Activated T-cell treated with anti-CD3 and anti-CD28 coated beads for 48 hours (primary cell): ENCODE data around the gene NOTCH3.

Experiments
- DNase-seq: peaks from one replicate; pipeline ENCODE4 v3.0.0-alpha.2; 2020; ENCODE audit warnings: low read depth

The NOTCH3 gene

DNA sequence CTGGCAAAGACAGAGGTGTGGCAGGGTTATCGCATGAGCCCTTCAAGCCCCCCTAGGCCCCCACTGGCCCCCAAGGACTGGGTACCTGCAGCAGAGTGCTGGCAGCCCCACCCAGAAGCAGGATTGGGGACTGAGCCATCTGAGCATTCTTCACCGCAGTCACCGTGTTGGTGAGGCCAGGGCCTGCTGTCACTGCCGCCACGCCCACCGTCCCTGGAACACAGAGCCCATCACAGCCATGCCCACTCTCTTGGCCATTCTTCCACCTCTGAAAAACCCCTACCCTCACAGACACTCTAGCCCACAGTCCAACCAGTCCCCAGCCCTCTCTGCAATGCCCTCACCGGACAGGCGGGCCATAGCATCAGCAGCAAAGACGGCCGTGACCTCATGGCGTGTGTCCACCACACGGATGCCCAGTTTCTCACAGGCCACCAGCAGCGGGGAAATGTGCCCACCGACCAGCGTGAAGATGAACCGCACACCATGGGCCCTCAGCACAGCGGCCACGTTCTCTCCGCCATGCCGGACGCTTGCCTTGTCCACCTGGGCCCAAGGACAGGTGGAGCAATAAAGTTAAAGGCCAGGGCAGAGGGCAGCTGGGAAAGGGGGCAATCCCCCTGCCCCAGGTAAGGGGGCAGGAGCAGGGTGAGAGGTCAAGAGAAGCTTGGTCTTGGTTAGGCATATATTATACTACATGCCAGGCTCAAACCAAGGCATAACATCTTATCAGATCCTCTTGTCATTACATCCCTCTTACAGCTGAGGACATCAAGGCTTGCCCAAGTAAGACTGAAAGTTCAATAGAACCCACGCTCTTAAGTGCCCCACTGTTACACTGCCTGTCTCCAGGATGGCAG is 77.5 kb downstream of the NOTCH3 start:
- DNase-seq: no peak

DNA sequence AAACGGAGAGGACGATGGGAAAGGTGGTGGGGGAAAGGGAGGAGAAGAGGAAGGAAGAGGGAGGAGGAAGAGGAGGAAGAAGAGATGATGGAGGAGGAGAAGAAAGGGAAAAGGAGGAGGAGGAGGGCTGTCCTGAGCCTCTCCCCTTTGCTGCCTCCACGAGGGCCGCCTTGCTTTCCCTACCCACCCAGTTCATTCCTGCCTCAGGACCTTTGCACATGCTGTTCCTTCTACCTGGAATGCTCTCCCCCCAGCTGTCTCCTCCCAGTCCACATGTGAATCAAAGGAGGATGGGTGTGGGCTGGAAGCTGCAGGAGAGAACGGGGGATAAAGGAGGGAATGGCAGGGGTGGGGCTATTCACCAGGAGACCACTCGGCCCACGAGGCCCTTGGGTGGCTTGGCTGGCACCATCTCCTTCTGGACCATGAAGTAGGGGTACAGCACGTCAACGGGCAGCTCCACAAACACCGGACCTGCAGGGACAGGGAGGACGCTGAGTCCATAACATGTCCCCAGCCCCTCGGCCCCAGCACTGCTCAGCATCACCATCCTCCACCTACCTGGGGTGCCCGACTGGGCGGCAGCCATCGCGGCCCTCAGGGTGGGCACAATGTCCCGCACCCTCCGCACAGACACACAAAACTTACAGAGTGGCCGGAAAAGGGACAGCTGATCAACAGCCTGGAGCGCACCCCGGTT is 78.3 kb downstream of the NOTCH3 start:
- no peak for DNase-seq

DNA sequence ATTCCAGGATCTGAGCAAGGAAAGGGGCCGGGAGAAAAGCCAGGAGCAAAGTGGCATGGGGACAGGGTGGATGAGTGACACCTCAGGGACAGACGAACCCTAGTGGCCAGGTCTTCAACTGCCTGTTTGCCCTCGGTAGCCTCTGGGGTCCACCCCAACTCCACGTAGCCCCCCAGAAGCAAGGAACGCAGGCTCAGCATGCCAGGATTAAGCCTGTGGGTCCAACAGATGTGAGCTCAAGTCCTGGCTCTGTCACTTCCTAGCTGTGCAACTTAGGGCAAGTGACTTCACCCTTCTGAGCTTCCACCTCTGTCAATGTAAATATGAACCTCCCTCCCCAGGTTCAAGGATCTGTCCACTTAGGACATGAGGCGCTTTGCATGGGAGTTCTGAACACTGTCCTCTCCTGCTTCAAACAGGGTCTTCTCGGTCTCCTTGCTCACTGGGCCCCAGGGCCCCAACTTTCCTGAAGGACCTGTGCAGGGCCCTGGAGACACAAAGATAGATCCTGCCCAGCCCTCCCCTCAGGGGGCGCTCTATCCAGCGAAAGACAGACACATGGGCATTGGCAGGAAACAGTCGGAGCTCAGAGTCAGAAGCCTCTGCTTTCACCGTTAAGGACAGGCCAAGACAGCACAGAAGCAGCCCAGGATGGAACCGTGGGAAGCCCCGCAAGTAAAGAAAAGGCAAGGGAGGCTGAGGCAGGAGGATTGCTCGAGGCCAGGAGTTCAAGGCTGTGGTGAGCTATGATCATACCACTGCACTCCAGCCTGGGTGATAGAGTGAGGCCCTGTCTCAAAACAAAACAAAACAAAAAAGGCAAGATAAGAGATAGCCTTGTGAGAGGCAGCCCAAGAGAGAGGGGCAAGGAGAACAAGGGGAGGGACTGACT is 80.4 kb downstream of the NOTCH3 start:
- no peak for DNase-seq

DNA sequence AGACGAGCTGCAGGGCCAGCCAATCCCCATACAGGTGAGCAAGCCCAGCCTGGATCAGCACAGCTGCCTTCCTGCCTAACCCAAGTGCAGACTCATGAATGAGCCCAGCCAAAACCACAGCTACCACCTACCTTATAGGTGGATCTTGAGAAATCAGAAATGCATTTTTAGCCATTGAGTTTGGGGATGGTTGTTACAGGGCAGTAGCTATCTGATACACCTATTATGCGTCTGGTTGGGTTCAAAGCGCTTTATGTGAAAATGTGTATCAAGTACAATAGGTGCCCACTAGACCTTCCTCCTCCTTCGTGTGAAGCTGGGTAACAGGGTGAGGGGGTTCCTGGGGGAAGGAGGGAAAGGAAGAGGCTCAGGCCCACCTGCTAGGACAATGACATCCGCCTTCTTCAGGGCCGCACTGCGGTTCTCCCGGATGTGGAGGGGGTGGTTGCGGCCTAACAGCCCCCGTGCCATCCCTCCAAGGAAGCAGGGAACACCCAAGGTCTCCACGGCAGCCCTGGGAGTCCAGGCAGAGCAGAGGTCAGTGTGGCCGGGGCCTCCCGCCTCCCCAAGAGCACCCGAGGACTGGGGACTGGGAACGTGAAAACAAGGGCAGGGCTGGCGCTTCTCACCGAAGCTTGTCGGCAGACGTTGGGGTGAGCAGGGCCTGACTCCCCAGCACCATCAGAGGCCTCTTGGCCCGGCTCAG is 81.9 kb downstream of the NOTCH3 start:
- DNase-seq: no peak

DNA sequence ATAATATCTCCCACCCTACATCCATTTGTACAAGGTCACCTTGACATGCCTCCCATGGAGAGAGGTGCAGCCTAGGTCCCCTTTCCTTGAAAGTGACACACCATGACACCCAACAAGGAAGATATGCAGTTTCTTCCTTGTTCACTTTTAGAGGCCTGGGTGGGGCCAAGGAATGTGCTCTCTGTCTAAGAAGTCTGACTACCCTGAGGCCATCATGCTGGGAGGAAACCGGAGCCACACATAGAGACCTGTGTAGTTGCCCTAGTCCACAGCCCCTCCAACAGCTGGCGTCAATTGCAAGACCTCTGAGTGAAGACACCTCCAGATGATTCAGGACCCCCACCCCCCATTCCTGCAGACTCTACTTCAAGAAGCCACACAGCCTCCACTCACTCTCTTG is 82.5 kb downstream of the NOTCH3 start:
- DNase-seq: no peak

DNA sequence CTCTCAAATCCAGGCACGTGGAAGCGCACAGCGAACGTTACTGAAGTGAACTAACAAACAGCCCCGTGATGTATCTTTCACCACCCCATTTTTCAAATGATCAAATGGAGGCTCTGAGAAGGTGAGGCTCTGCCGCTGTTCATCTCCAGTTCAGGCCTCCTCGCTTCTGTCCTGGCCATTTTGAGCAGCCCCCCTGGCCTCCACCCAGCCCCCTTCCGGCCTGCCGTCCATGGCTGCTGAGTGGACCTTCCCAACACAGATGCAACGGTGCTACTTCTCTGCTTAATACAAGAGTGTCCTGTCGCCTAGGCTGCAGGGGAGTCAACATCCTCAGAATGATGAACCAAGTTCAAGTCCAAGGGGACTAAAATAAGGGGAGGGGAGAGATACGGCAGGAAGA is 83.9 kb downstream of the NOTCH3 start:
- no peak for DNase-seq

DNA sequence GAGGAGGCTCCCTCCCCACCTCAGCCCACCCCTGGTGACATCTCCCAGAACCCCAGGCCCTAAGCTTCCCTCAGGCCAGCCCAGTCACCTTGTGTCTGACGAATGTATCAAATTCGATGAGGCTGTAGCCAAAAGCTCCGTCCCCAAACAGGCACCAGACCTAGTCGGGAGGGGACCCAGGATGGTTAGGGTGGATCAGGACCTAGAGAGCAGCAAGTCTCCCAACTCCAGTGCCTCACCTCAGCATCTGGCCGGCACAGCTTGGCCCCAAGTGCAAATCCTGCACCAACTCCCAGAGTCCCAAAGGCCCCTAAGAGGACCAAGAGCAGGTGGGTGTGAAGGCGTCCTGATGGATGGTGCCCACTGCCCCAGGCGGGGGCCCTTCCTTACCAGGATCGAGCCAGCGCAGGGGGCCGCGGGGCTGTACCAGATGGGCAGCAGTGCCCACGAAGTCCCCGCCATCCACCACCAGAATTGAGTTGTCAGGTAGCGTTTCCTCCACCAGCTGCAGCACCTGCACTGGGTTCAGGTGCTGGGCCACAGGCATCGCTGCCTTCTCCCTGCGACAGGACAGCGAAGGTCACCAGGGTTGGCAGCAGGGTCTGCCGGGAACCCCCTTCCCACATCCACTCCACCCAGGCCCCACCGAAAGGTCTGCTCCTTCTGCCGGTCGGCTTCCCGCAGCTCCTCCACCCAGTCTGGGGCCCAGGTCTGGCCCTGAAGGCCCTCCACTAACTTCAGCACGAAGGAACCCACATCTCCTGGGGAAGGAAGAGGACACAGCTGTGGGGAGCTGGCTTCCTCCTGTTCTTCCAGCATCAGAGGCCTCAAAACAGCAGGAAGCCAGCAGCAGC is 84.8 kb downstream of the NOTCH3 start:
- DNase-seq: no peak

DNA sequence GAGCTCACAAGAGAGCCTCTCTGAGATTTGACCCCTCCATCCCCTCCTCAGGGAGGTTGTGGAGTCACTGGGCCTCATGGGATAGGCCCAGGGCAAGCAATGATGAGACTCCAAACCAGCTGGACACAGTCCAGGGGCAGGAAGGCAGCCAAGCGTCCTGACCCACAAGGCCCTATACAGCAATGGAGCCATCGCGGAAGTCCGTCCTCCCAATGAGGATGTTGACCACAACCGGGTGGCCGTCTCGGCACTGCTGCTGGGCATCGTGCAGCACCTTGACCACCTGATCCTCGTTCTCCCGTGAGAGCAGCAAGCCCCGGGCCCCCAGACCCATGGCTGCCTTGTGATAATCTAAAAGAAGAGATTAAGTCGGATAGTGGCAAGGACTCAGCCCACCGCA is 85.7 kb downstream of the NOTCH3 start:
- no peak for DNase-seq

DNA sequence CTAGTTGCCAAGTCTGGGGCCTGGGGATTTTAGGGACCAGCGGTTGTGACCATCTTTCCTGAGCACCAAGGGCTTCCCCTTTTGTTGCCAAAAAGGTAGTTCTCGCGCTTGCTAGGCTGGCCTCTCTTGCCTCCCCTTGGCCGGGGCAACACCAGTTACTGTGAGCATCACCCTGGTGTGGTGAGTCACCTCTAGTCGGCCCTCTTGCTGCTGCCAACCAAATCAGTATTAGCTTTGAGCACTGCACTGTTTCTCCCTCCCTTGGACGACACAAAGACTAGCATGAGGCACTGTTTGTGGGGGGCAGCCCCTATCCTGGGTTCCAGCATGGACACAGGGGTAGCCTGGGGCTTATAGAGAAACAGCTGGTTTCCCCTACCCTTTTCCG is 86.6 kb downstream of the NOTCH3 start:
- DNase-seq: no peak

DNA sequence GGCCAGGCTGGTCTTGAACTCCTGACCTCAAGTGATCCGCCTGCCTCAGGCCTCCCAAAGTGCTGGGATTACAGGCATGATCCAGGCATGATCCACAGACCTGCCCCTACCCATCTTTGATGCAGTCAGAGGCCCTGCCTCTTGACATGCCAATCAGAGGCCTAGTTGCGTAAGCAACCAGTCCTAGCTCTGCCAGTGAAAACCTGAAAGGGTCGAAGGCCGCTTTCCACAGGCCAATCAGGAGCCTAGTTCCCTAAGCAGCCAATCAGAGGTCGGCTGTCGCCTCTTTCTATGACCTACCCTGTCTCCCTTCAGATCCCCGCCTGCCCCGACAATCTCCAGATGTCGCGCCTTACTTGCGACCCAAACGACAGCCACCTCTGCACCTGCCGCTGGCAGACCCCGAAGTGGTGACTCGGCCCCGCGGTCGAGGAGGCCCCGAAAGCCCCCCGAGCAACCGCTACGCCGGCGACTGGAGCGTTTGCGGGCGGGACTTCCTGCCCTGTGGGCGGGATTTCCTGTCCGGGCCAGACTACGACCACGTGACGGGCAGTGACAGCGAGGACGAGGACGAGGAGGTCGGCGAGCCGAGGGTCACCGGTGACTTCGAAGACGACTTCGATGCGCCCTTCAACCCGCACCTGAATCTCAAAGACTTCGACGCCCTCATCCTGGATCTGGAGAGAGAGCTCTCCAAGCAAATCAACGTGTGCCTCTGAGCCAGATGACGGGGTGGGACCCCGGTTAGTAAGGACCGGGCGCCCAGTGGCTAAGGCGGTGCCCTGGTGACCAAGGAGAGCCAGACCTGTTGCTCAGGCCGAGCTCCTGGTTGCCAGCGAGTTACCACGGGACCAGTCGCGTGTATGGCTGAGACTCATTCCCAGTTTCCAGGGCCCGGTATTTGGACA is 87.3 kb downstream of the NOTCH3 start:
- DNase-seq: no peak

DNA sequence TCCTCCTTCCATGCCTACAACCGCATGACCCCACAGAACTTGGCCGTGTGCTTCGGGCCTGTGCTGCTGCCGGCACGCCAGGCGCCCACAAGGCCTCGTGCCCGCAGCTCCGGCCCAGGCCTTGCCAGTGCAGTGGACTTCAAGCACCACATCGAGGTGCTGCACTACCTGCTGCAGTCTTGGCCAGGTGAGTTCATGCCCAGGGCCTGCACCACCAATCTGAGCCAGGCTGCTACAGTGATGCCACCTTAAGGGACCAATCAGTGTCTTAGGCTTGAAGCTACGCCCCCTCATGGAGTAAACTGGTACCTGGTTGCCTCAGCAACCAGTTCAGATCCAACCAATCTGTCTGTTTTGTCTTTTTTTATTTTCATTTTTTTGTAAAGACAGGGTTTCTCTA is 88.4 kb downstream of the NOTCH3 start:
- no peak for DNase-seq

DNA sequence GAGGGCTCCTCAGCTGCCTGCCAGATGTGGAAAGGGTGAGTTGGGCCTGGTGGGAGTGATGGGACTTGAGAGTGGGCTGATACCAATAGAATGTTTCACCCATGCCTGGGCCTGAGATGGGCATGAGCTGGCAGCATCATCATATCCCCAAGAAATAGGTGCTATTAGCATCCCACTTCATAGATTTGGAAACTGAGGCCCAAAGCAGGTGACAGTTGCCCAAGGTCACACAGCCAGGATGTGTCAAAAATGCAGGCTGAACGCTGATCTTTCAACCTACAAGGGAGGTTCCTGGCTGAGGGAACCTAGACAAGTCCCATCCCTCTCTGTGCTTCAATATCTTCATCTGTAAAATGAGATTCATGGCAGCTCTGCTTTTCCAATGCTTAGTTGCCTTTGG is 89.0 kb downstream of the NOTCH3 start:
- no peak for DNase-seq

DNA sequence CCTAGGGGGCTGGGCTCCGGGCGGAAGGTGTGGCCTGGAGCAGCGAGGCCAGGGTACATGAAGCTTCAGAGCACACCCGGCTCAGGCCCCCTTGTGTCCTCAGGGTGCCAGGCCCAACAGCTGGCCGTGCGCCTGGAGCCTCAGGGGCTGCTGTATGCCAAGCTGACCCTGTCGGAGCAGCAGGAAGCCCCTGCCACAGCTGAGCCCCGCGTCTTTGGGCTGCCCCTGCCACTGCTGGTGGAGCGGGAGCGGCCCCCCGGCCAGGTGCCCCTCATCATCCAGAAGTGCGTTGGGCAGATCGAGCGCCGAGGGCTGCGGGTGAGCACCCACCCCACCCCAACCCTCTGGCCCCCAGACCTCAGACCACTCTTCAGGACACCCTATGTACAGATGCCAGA is 90.4 kb downstream of the NOTCH3 start:
- no peak for DNase-seq

DNA sequence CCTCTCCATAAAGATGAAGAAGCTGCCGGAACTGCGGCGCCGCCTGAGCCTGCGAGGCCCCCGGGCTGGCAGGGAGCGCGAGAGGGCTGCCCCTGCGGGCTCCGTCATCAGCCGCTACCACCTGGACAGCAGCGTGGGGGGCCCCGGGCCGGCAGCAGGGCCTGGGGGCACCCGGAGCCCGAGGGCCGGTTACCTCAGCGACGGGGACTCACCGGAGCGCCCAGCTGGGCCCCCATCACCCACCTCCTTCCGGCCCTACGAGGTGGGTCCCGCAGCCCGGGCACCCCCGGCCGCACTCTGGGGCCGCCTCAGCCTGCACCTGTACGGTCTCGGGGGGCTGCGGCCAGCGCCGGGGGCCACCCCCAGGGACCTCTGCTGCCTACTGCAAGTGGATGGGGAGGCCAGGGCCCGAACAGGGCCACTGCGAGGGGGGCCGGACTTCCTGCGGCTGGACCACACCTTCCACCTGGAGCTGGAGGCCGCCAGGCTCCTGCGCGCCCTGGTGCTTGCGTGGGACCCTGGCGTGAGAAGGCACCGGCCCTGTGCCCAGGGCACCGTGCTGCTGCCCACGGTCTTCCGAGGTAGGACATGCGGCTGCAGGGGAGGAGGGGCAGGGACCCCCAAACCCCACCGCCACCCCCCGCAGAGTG is 90.9 kb downstream of the NOTCH3 start:
- no peak for DNase-seq
